Activated CD4-positive, alpha-beta T cell treated with anti-CD3 and anti-CD28 coated beads, Interleukin-2, Interleukin-4, amounts not matched to agents 100 ng/mL and 50 ng/mL, durations not matched to agents 16 hours and 8 hours (primary cell): Measurements from ENCODE around the gene LMX1B.
"Not testable (repeated sequence)": the region's sequence is repeated elsewhere in the genome, so short reads cannot be mapped to it uniquely, and the experiment has no call there.

Source experiments
- DNase-seq: peaks from one replicate; pipeline ENCODE4 v3.0.0-alpha.2; 2020; ENCODE audit warnings: low spot score

The LMX1B gene

GRCh38 chr9:126697330-126697729, 83.6 kb downstream of the LMX1B start:
- DNase-seq: no peak

- DNase-seq: no peak
These were observed 84.5 kb downstream of the LMX1B start for GRCh38 chr9:126698251-126698650.

- DNase-seq: no peak
These were observed 85.0 kb downstream of the LMX1B start for GRCh38 chr9:126698756-126699155.

- no peak for DNase-seq
These were observed 85.7 kb downstream of the LMX1B start for GRCh38 chr9:126699401-126699881.

- DNase-seq: no peak
These were observed 86.6 kb downstream of the LMX1B start for GRCh38 chr9:126700296-126700695.

GRCh38 chr9:126700903-126701812, 87.4 kb downstream of the LMX1B start:
- no peak for DNase-seq

GRCh38 chr9:126701813-126702140, 88.0 kb downstream of the LMX1B start:
- no peak for DNase-seq

GRCh38 chr9:126702151-126703001, 88.6 kb downstream of the LMX1B start:
- DNase-seq: peak; percentile 33

- DNase-seq: no peak
These were observed 89.5 kb downstream of the LMX1B start for GRCh38 chr9:126703002-126703865.

GRCh38 chr9:126703866-126704156, 90.1 kb downstream of the LMX1B start:
- no peak for DNase-seq

- DNase-seq: peak; percentile 18
These were observed 90.6 kb downstream of the LMX1B start for GRCh38 chr9:126704157-126704891.

- DNase-seq: peak; percentile 87
These were observed 91.4 kb downstream of the LMX1B start for GRCh38 chr9:126704892-126705766.

- peak; percentile 79 for DNase-seq
These were observed 92.3 kb downstream of the LMX1B start for GRCh38 chr9:126705767-126706697.

- no peak for DNase-seq
These were observed 92.9 kb downstream of the LMX1B start for GRCh38 chr9:126706698-126707053.

GRCh38 chr9:126707083-126707482, 93.4 kb downstream of the LMX1B start:
- DNase-seq: no peak

GRCh38 chr9:126707712-126708111, 94.0 kb downstream of the LMX1B start:
- not testable (repeated sequence) for DNase-seq

GRCh38 chr9:126708178-126708577, 94.5 kb downstream of the LMX1B start:
- no peak for DNase-seq

- no peak for DNase-seq
These were observed 95.5 kb downstream of the LMX1B start for GRCh38 chr9:126709241-126709640.

- no peak for DNase-seq
These were observed 101.7 kb downstream of the LMX1B start for GRCh38 chr9:126715382-126715781.
